Stromal cell of bone marrow (primary cell): ENCODE results near the gene BRD3OS.

Experiments
- DNase-seq: peaks from one replicate; pipeline ENCODE4 v3.0.0-alpha.2; 2012; ENCODE audit warnings: low read depth

Gene BRD3OS

GRCh38 chr9:134052491-134052890 is 27.2 kb downstream of the BRD3OS start:
- no peak for DNase-seq

- DNase-seq: no peak
Observed at GRCh38 chr9:134052941-134053340, 27.7 kb downstream of the BRD3OS start.

- no peak for DNase-seq
Observed at GRCh38 chr9:134053401-134053871, 28.2 kb downstream of the BRD3OS start.

GRCh38 chr9:134053941-134054761 is 28.9 kb downstream of the BRD3OS start:
- no peak for DNase-seq

GRCh38 chr9:134054891-134055811 is 29.9 kb downstream of the BRD3OS start:
- no peak for DNase-seq

- peak; percentile 58 for DNase-seq
Observed at GRCh38 chr9:134055981-134056461, 30.7 kb downstream of the BRD3OS start.

GRCh38 chr9:134056483-134057306 is 31.4 kb downstream of the BRD3OS start:
- no peak for DNase-seq

- DNase-seq: no peak
Observed at GRCh38 chr9:134057307-134057657, 32.0 kb downstream of the BRD3OS start.

GRCh38 chr9:134057751-134058701 is 32.7 kb downstream of the BRD3OS start:
- no peak for DNase-seq

- DNase-seq: peak; percentile 13
Observed at GRCh38 chr9:134058716-134059115, 33.4 kb downstream of the BRD3OS start.

- no peak for DNase-seq
Observed at GRCh38 chr9:134059188-134059641, 33.9 kb downstream of the BRD3OS start.

- DNase-seq: no peak
Observed at GRCh38 chr9:134059661-134060395, 34.5 kb downstream of the BRD3OS start.

GRCh38 chr9:134060546-134060945 is 35.3 kb downstream of the BRD3OS start:
- no peak for DNase-seq

- DNase-seq: no peak
Observed at GRCh38 chr9:134061019-134061687, 35.9 kb downstream of the BRD3OS start.

GRCh38 chr9:134061688-134062371 is 36.5 kb downstream of the BRD3OS start:
- DNase-seq: no peak

GRCh38 chr9:134062461-134063087 is 37.3 kb downstream of the BRD3OS start:
- DNase-seq: no peak

GRCh38 chr9:134063088-134063570 is 37.8 kb downstream of the BRD3OS start:
- DNase-seq: no peak
